NT2/D1 (cell line): ENCODE data around the gene CCDC57.

ENCODE experiments used
- DNase-seq: peaks from one replicate; pipeline ENCODE4 v3.0.0-alpha.2; 2011; ENCODE audit warnings: low read depth, low spot score
- H3K27me3 ChIP-seq: 2 replicates; pipeline ENCODE4 v1.6.0; 2011; ENCODE audit warnings: mild to moderate bottlenecking; ENCODE audit not compliant: insufficient read length, insufficient read depth
- H3K36me3 ChIP-seq: 2 replicates; pipeline ENCODE4 v1.6.1; 2011; ENCODE audit warnings: mild to moderate bottlenecking, low read length, mixed read lengths; ENCODE audit not compliant: insufficient read depth, insufficient read length
- H3K4me1 ChIP-seq: 2 replicates; pipeline ENCODE4 v1.5.1; 2011; ENCODE audit not compliant: insufficient read depth, insufficient read length
- H3K4me3 ChIP-seq: 2 replicates; pipeline ENCODE4 v1.5.1; 2011; ENCODE audit warnings: low read depth; ENCODE audit not compliant: insufficient read length
- H3K9ac ChIP-seq: 2 replicates; pipeline ENCODE4 v1.6.0; 2011; ENCODE audit warnings: low read depth; ENCODE audit not compliant: insufficient read length
- H3K9me3 ChIP-seq: 2 replicates; pipeline ENCODE4 v1.5.1; 2011; ENCODE audit warnings: mild to moderate bottlenecking, low read length; ENCODE audit not compliant: insufficient read depth
- SUZ12 ChIP-seq: IDR thresholded peaks from 2 replicates; pipeline ENCODE4 v1.6.1; 2011; ENCODE audit not compliant: insufficient read length, insufficient read depth; ENCODE audit errors: extremely low read depth
- YY1 ChIP-seq: IDR thresholded peaks from 2 replicates; pipeline ENCODE4 v1.6.1; 2011; ENCODE audit not compliant: insufficient read length, insufficient read depth
- ZNF274 ChIP-seq: IDR thresholded peaks from 2 replicates; pipeline ENCODE4 v1.6.1; 2011; ENCODE audit warnings: mild to moderate bottlenecking, low read depth, low read length

CCDC57 gene

GRCh38 chr17:82172486-82173160, 40.0 kb downstream of the CCDC57 start:
- H3K36me3 ChIP-seq: peaks cover 44% of the 10 kb centered on the region
- peaks cover 8% of the 10 kb centered on the region; the same call in 1 of the 2 replicates for H3K9me3 ChIP-seq
- H3K27me3 ChIP-seq: peaks cover 57% of the 10 kb centered on the region
- no peak overlapping the region for H3K4me3 ChIP-seq
- DNase-seq: no peak
- peaks cover 12% of the 10 kb centered on the region for H3K4me1 ChIP-seq
- TF ChIP-seq ZNF274 (no peak), YY1 (no peak), SUZ12 (no peak)
- H3K9ac ChIP-seq: no peak overlapping the region

DNA sequence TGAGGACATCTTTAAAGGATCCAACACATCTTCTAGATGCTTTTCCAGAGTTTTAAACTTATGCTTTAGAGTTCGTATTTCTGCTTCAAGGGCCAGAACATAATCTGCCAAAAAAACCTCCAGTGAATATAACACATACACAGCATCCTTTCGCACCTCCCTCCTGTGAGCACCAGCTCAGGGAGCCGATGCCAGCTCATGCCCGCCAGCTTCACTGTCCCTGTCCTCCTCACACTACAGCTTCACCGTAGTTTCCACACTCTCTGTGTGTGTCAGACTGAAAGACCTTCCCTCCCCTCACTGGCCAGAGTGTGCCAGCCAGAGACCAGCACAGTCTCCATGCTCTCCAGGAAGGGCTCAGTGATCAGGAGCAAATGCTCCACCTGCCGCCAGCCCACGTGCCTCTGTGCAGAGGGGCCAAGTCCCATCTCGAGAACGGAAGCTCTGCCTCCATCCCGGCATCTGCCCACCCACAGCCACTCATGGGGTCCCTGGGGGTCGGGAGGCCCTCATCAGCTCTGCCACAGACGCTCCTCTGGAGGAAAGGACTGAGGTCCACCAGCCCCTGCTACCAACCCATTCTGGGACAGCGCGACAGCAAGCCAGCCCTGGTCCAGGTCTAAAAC, 40.8 kb downstream of the CCDC57 start:
- H3K4me3 ChIP-seq: no peak overlapping the region
- DNase-seq: no peak
- no peak overlapping the region for H3K9ac ChIP-seq
- H3K36me3 ChIP-seq: peaks cover 45% of the 10 kb centered on the region
- H3K4me1 ChIP-seq: peaks cover 12% of the 10 kb centered on the region
- peaks cover 8% of the 10 kb centered on the region; the same call in 1 of the 2 replicates for H3K9me3 ChIP-seq
- TF ChIP-seq ZNF274: no peak
- TF ChIP-seq YY1: no peak
- H3K27me3 ChIP-seq: peaks cover 50% of the 10 kb centered on the region

DNA sequence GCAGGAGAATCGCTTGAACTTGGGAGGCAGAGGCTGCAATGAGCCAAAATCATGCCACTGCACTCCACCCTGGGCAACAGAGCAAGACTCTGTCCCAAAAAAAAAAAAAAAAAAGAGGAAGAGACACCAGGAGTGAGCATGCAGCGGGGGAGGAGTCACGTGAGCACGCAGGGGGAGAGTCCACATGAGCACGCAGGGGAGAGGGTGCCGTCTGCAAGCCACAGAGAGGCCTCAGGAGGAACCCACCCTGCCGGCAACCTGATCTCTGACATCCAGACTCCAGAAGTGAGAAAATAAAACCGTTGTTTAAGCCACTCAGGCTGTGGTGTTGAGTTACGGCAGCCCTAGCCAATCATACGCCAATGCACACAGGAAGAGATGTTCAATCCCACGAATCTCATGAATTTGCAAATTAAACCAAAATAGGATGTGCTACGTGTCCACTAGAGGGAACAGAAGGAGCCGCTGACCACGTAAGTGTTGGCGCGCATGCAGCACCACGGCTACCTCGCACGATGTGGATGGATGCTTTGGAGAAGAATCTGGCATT, 42.2 kb downstream of the CCDC57 start:
- peaks cover 8% of the 10 kb centered on the region; the same call in 1 of the 2 replicates for H3K9me3 ChIP-seq
- no peak for DNase-seq
- H3K27me3 ChIP-seq: peaks cover 36% of the 10 kb centered on the region
- H3K4me1 ChIP-seq: peaks cover 9% of the 10 kb centered on the region
- H3K36me3 ChIP-seq: peaks cover 50% of the 10 kb centered on the region
- TF ChIP-seq SUZ12 (no peak), YY1 (no peak), ZNF274 (no peak)
- H3K4me3 ChIP-seq: no peak overlapping the region
- H3K9ac ChIP-seq: no peak overlapping the region

DNA sequence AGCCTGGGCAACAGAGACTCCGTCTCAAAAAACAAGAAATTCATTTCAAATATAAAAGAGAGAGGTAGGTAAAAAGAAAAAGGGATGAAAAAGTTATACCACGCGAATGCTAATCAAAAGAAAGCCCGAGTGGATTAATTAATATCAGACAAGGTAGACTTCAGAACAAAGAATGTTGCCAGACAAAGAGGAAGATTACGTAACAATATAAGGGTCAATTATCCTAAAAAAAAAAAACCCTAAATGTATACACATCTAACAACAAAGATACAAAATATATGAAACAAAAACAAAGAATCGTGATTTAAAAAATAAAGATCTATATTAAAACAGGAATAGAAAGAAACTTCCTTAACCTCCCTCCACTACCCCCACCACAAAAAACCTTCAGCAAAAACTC, 44.1 kb downstream of the CCDC57 start:
- Histone ChIP-seq H3K9me3 (peaks cover 8% of the 10 kb centered on the region; the same call in 1 of the 2 replicates), H3K27me3 (peaks cover 36% of the 10 kb centered on the region), H3K4me3 (no peak overlapping the region), H3K4me1 (peaks cover 3% of the 10 kb centered on the region), H3K36me3 (peaks cover 55% of the 10 kb centered on the region), H3K9ac (no peak overlapping the region)
- no peak for DNase-seq
- TF ChIP-seq SUZ12: no peak
- no peak for TF ChIP-seq YY1
- TF ChIP-seq ZNF274: no peak

DNA sequence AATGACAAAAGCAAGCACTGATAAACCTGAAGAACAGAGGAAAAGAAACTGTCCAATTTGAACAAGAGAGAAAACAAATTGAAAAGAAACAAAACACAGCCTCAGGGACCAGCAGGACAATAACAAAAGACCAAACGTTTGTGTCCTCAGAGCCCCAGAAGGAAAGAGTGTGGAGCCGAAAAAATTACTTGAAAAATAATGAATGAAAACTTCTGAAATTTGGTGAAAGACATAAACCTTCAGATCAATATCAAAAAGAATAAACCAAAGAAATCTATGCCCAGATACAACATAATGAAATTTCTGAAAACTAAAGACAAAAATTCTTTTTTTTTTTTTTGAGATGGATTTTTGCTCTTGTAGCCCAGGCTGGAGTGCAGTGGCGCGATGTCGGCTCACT, 45.6 kb downstream of the CCDC57 start:
- DNase-seq: no peak
- Histone ChIP-seq H3K36me3 (peaks cover 58% of the 10 kb centered on the region), H3K27me3 (peaks cover 23% of the 10 kb centered on the region), H3K4me3 (no peak overlapping the region), H3K9me3 (peaks cover 8% of the 10 kb centered on the region; the same call in 1 of the 2 replicates), H3K9ac (no peak overlapping the region), H3K4me1 (no peaks in the 10 kb centered on the region)
- TF ChIP-seq YY1 (no peak), ZNF274 (no peak), SUZ12 (no peak)

GRCh38 chr17:82164853-82165252, 47.8 kb downstream of the CCDC57 start:
- no peak for DNase-seq
- Histone ChIP-seq H3K9me3 (peaks cover 7% of the 10 kb centered on the region; the same call in 1 of the 2 replicates), H3K4me1 (no peaks in the 10 kb centered on the region), H3K36me3 (peaks cover 54% of the 10 kb centered on the region), H3K27me3 (peaks cover 5% of the 10 kb centered on the region), H3K4me3 (no peak overlapping the region), H3K9ac (no peak overlapping the region)
- TF ChIP-seq ZNF274: no peak
- TF ChIP-seq SUZ12: no peak
- TF ChIP-seq YY1: no peak

DNA sequence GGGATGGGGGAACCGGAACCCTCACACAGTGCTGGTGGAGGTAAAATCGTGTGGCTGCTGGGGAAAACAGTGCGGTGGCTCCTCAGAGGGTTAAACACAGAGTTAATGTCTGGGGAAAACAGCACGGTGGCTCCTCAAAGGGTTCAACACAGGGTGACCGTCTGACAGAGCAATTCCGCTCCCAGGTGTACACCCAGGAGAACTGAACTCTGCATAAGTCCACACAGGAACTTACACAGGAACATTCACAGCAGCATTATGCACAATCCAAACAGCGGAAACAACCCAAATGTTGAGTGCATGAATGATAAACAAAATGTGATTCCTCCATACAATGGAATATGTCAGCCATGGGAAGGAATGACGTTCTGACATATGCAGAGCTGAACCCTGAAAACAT, 51.4 kb downstream of the CCDC57 start:
- Histone ChIP-seq H3K4me1 (no peaks in the 10 kb centered on the region), H3K36me3 (peaks cover 67% of the 10 kb centered on the region), H3K27me3 (no peaks in the 10 kb centered on the region), H3K9me3 (peaks cover 7% of the 10 kb centered on the region; the same call in 1 of the 2 replicates), H3K4me3 (no peak overlapping the region), H3K9ac (no peak overlapping the region)
- no peak for DNase-seq
- no peak for TF ChIP-seq ZNF274
- no peak for TF ChIP-seq YY1
- no peak for TF ChIP-seq SUZ12
